BJ (cell line): ENCODE measurements around the gene ANKRD12. TPM values are rescaled to one million over a fixed set of nuclear protein-coding genes. Genes with fewer than 3 reads are reported as not detected.

Source experiments
- CTCF ChIA-PET: fragments of 350-600 bp; formaldehyde crosslinking; extraction: SDS; loops from one replicate; lab custom pipeline; 2021; ENCODE audit warnings: antibody characterized with exemption, inconsistent platforms; lab: Yijun Ruan, JAX
- POLR2A ChIA-PET: fragments of 300-600 bp; sonication (Branson Sonifier 250); formaldehyde crosslinking; extraction: SDS; loops from one replicate; lab custom pipeline; 2021; ENCODE audit warnings: antibody characterized with exemption; lab: Charles Lee
- DNase-seq: peaks from one replicate; pipeline ENCODE4 v3.0.0-alpha.2; 2011; ENCODE audit warnings: low read depth
- H3K27me3 ChIP-seq: 2 replicates; pipeline ENCODE4 v1.6.0; 2011; ENCODE audit warnings: low read length; ENCODE audit not compliant: control insufficient read depth, insufficient read depth
- H3K36me3 ChIP-seq: 2 replicates; pipeline ENCODE4 v1.5.1; 2011; ENCODE audit warnings: low read length; ENCODE audit not compliant: control insufficient read depth, insufficient read depth
- H3K4me3 ChIP-seq: 2 replicates; pipeline ENCODE4 v1.5.1; 2011; ENCODE audit warnings: low read depth, mild to moderate bottlenecking, control low read depth, low read length
- CTCF ChIP-seq: IDR thresholded peaks from 2 replicates; pipeline ENCODE4 v1.5.1; 2011; ENCODE audit warnings: low read depth, mild to moderate bottlenecking, control low read depth, inconsistent platforms, low read length, moderate library complexity; ENCODE audit not compliant: insufficient read depth
- polyA plus RNA-seq: library from polyadenylated mRNA; depleted of rRNA; stranded (reverse); fragments of >200 nt; gene quantifications from 2 replicates; pipeline ENCODE4 v1.2.3, GENCODE V29; 2011

Gene ANKRD12
- polyA plus RNA-seq, 1 experiment = 3.0 TPM

GRCh38 chr18:9106094-9106493, 30.5 kb upstream of the ANKRD12 start:
- no peaks in the 10 kb centered on the region for H3K27me3 ChIP-seq
- DNase-seq = no peak
- H3K4me3 ChIP-seq = no peak overlapping the region
- H3K36me3 ChIP-seq = no peaks in the 10 kb centered on the region
- TF ChIP-seq CTCF = no peak
- POLR2A ChIA-PET = no interaction called here
- CTCF ChIA-PET = interaction anchor here (2.3 kb wide), 1 partner anchor 32 kb away, joined by 5 read pairs; no protein-coding TSS in a partner anchor

- ChIA-PET CTCF (interaction anchor here (2.3 kb wide), 1 partner anchor 33 kb away, joined by 5 read pairs; no protein-coding TSS in a partner anchor), POLR2A (no interaction called here)
- no peaks in the 10 kb centered on the region for H3K27me3 ChIP-seq
- no peak for TF ChIP-seq CTCF
- no peak for DNase-seq
- no peaks in the 10 kb centered on the region for H3K36me3 ChIP-seq
- H3K4me3 ChIP-seq = no peak overlapping the region
Observed at GRCh38 chr18:9106800-9107584, 29.6 kb upstream of the ANKRD12 start.

- no peak overlapping the region for H3K4me3 ChIP-seq
- CTCF ChIA-PET = interaction anchor here (0.9 kb wide), 1 partner anchor 47 kb away, joined by 3 read pairs; no protein-coding TSS in a partner anchor
- no peak for TF ChIP-seq CTCF
- H3K27me3 ChIP-seq = no peaks in the 10 kb centered on the region
- POLR2A ChIA-PET = no interaction called here
- DNase-seq = no peak
- no peaks in the 10 kb centered on the region; the same call in 1 of the 2 replicates for H3K36me3 ChIP-seq
Observed at GRCh38 chr18:9108911-9109310, 27.7 kb upstream of the ANKRD12 start.

DNA sequence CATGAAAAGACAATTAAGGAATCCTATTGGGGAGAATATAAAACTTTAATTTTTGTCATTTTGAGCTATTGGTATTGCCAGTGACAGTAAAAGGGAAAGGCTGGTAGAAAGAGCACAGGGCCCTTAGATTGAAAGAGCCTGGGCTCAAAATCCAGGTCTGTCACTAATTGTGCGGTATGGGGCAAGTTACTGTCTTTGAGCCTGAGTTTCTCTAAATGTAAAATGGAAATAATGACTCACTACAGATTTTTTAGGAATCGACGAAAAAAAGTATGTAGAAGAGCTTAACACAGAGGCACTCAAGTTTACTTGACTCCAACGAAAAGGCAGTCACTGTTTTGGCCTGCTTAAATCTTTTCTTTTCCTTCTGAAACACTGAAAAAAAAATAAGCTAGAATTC, 27.1 kb upstream of the ANKRD12 start:
- no peaks in the 10 kb centered on the region for H3K27me3 ChIP-seq
- CTCF ChIA-PET = no interaction called here
- no peak for DNase-seq
- no peak for TF ChIP-seq CTCF
- no peaks in the 10 kb centered on the region; the same call in 1 of the 2 replicates for H3K36me3 ChIP-seq
- H3K4me3 ChIP-seq = no peak overlapping the region
- POLR2A ChIA-PET = interaction anchor here (0.5 to 0.6 kb wide), 2 partner anchors 29 to 473 kb away, joined by 4 to 9 read pairs; no protein-coding TSS in a partner anchor

- CTCF ChIA-PET = interaction anchor here (0.6 to 1.0 kb wide), 2 partner anchors 9 to 71 kb away, joined by 3 read pairs; no protein-coding TSS in a partner anchor
- POLR2A ChIA-PET = no interaction called here
- H3K36me3 ChIP-seq = no peaks in the 10 kb centered on the region; the same call in 1 of the 2 replicates
- H3K4me3 ChIP-seq = no peak overlapping the region
- H3K27me3 ChIP-seq = no peaks in the 10 kb centered on the region
- no peak for TF ChIP-seq CTCF
- no peak for DNase-seq
Observed at GRCh38 chr18:9113468-9114149, 23.0 kb upstream of the ANKRD12 start.
